Measurements from ENCODE around the gene HOXA7.

- TF ChIP-seq CTCF (IDR thresholded peaks at IDR 0.05; ENCODE audit: poor library complexity) (no peak), EZH2 (IDR thresholded peaks at IDR 0.05; ENCODE audit: borderline replicate concordance) (peak; percentile 38), EZH2phosphoT487 (IDR thresholded peaks at IDR 0.05; ENCODE audit: low read depth, severe bottlenecking, unreplicated experiment) (peak; percentile 18)
Observed at GRCh38 chr7:27193335-27194001, 37.0 kb upstream of the HOXA7 start.
